Pancreas (tissue), 10 donors: ENCODE results near the gene OR8B4. TPM values are rescaled to one million over a fixed set of nuclear protein-coding genes. Genes with fewer than 3 reads are reported as not detected.

Experiments used
- ATAC-seq, 4 donors: fragments of 200-7000 bp; cut with Tn5 transposase; one replicate each; pipeline versions ENCODE4 v1.8.0 to v1.9.1; 2020; ENCODE audit warnings: mild to moderate bottlenecking in 4 of 4, moderate library complexity in 4 of 4
- DNase-seq, 6 donors: peaks; one replicate each; pipeline ENCODE4 v3.0.0-alpha.2; 2020
- FAIRE-seq: peaks from 2 replicates; lab custom pipeline; 2012; peaks lifted over from hg19 to GRCh38; lab: Jason Lieb, UNC
- H3K27ac ChIP-seq, 4 donors: fragments of 200-600 bp; sonication (generic); 1 replicate in 3 of 4; 2 replicates in 1 of 4; pipeline versions ENCODE4 v1.5.0 to v1.8.0; 2020
- H3K27me3 ChIP-seq, 4 donors: fragments of 200-600 bp; one replicate each; pipeline ENCODE4 v1.8.0; 2021
- H3K36me3 ChIP-seq, 3 donors: fragments of 200-600 bp; sonication (generic) in 1 of 3; one replicate each; pipeline versions ENCODE4 v1.5.0 to v1.8.0; 2020 to 2021
- H3K4me1 ChIP-seq, 3 donors: fragments of 200-600 bp; one replicate each; pipeline ENCODE4 v1.8.0; 2021
- H3K4me3 ChIP-seq, 4 donors: fragments of 200-600 bp; sonication (generic) in 2 of 4; one replicate each; pipeline versions ENCODE4 v1.5.0 to v1.8.0; 2020 to 2021
- H3K9me3 ChIP-seq, 4 donors: fragments of 200-600 bp; one replicate each; pipeline ENCODE4 v1.8.0; 2021
- CTCF ChIP-seq, 4 donors: fragments of 200-600 bp; sonication (generic) in 3 of 4; IDR thresholded peaks; one replicate each; pipeline versions ENCODE4 v1.5.0 to v1.8.0; 2021; ENCODE audit warnings: antibody characterized with exemption in 4 of 4
- WGBS, 2 donors: extraction: QIAGEN DNeasy Blood & Tissue Kit; methylation state at CpG; one replicate each; pipeline ENCODE4 v1.1.7; 2013; 5-methylcytosine and 5-hydroxymethylcytosine counted together
- intact Hi-C, 3 donors: fragments of 100-400 bp; cut with DNase I; formaldehyde crosslinking; loops; one replicate each; pipeline versions ENCODE4 v1.11.1 to v1.14.2; 2022
- polyA plus RNA-seq, 2 donors: library from polyadenylated mRNA; stranded (reverse); fragments of 200-250 nt; gene quantifications; one replicate each; pipeline ENCODE4 v1.2.3, GENCODE V29; 2013
- total RNA-seq, 6 donors: library from RNA; stranded (reverse); fragmentation: NEBNext Ultra II Directional in 4 of 6; extraction: Animal tissue kit (Norgen Biotek cat#: 25700) in 4 of 6; gene quantifications; one replicate each; pipeline versions ENCODE4 v1.2.1 to v1.2.4, GENCODE V29; 2021 to 2023
- donor health status: healthy with polysubstance abuse.
- donor health status: DM: no; HTN: no; CAD: no; lungs with moderate emphysema.
- donor health status: DM: no; HTN: no; CAD: no.
- donor health status: control.
- donor health status: control.
- donor health status: Bipolar disorder and iron deficiency.
- donor health status: DM: yes; HTN: yes; CAD: no.
- donor health status: DM: no; HTN: no; CAD: no.
- donor health status: DM: no; HTN: no; CAD: no.
- donor health status: DM: yes; HTN: yes; CAD: no.

The OR8B4 gene
- total and polyA plus RNA-seq, 8 donors: not detected

DNA sequence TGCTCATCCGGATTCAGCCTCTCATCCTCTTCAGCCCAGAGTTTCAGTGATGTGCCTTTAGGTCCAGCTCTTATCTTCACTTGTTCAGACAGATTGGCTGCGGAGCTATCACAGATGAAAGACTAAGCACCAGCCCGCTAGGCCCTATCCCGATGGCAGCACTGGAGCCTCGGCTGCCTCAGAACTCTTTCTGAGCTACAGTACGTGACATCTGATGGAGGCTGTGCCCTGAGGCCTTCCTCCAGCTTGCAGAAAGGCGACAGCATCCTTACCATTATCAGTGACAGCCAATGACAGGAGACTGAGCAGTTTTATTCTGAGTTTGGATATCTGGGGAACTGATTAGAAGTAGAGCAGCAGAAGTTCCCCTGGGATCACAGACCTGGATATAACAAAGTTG is 16.8 kb upstream of the OR8B4 start:
- DNase-seq: no peak
- ATAC-seq: no peak
- TF ChIP-seq CTCF (IDR thresholded peaks at IDR 0.05): no peak
- H3K4me3 ChIP-seq: no peak overlapping the region
- H3K27me3 ChIP-seq: peaks cover 0 to 2% (median 0%) of the 10 kb centered on the region in 4 donors
- H3K9me3 ChIP-seq: no peaks in the 10 kb centered on the region
- H3K4me1 ChIP-seq: no peaks in the 10 kb centered on the region
- FAIRE-seq: no peak
- intact Hi-C loops: no loop called here
- H3K27ac ChIP-seq: no peak overlapping the region
- WGBS, 2 donors: 74% methylated on average over 7 of the region's 7 CpGs
- H3K36me3 ChIP-seq: no peaks in the 10 kb centered on the region

GRCh38 chr11:124441081-124441480 is 16.4 kb upstream of the OR8B4 start:
- no peak overlapping the region for H3K4me3 ChIP-seq

DNA sequence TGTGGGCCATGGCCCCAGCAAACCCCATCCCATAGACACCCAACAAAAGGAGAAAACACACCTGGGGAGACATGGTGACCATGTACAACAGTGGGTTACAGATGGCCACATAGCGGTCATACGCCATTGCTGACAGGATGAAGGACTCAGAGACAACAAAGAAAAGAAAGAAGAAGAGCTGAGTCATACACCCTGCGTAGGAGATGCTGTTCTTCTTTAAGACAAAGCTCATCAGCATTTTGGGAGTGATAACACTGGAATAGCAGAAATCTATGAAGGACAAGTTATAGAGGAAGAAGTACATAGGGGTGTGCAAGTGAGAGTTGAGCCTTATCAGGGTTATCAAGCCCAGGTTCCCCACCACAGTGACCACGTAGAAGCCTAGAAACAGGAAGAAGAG is 15.9 kb upstream of the OR8B4 start:
- no peak for TF ChIP-seq CTCF (IDR thresholded peaks at IDR 0.05)
- Histone ChIP-seq H3K4me3 (no peak overlapping the region), H3K9me3 (no peaks in the 10 kb centered on the region), H3K4me1 (no peaks in the 10 kb centered on the region), H3K27me3 (peaks cover 0 to 4% (median 0%) of the 10 kb centered on the region in 4 donors), H3K27ac (no peak overlapping the region), H3K36me3 (no peaks in the 10 kb centered on the region)
- DNase-seq: no peak
- no peak for ATAC-seq
- FAIRE-seq: no peak
- WGBS, 2 donors: 64 to 71% methylated on average over 4 of the region's 4 CpGs
- intact Hi-C loops: no loop called here

More at GRCh38 chr11:124441081-124441480, 16.4 kb upstream of the OR8B4 start:
- intact Hi-C loops: no loop called here
- no peak for TF ChIP-seq CTCF (IDR thresholded peaks at IDR 0.05)
- no peaks in the 10 kb centered on the region for H3K36me3 ChIP-seq
- no peaks in the 10 kb centered on the region for H3K9me3 ChIP-seq
- peaks cover 0 to 4% (median 0%) of the 10 kb centered on the region in 4 donors for H3K27me3 ChIP-seq
- no peak for FAIRE-seq
- no peak for DNase-seq
- ATAC-seq: no peak
- H3K4me1 ChIP-seq: no peaks in the 10 kb centered on the region
- H3K27ac ChIP-seq: no peak overlapping the region
- WGBS, 2 donors: 76 to 79% methylated on average over 5 of the region's 5 CpGs

DNA sequence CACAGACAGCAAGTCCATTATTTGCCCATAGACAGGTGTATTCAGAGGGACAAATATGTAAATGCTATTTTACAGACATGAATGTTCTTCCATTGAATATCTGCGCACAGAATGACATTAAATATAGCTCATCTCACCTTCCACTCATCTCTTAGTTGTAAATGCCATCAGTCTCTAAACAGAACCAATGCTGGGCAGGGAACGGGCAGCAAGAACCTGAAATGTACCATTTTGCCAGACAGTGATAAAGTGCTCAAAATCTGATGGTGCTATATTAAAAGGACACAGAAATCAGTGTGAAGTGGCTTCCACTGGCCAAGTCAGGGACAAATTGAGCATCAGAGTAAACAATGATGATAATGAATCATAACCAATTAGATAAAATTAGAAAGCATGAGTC is 10.0 kb upstream of the OR8B4 start:
- H3K4me1 ChIP-seq: no peaks in the 10 kb centered on the region
- H3K27me3 ChIP-seq: peaks cover 0 to 4% (median 0%) of the 10 kb centered on the region in 4 donors
- intact Hi-C loops: no loop called here
- H3K36me3 ChIP-seq: no peaks in the 10 kb centered on the region
- ATAC-seq (no peak), FAIRE-seq (no peak), DNase-seq (no peak)
- WGBS, 2 donors: 81 to 84% methylated on average over 2 of the region's 2 CpGs
- no peak for TF ChIP-seq CTCF (IDR thresholded peaks at IDR 0.05)
- no peak overlapping the region for H3K4me3 ChIP-seq
- no peak overlapping the region for H3K27ac ChIP-seq
- no peaks in the 10 kb centered on the region for H3K9me3 ChIP-seq

- TF ChIP-seq CTCF (IDR thresholded peaks at IDR 0.05): no peak
- no peaks in the 10 kb centered on the region for H3K27me3 ChIP-seq
- FAIRE-seq (no peak), ATAC-seq (no peak), DNase-seq (no peak)
- WGBS, 2 donors: 71 to 78% methylated on average over 2 of the region's 2 CpGs
- no peak overlapping the region for H3K4me3 ChIP-seq
- intact Hi-C loops: no loop called here
- no peaks in the 10 kb centered on the region for H3K9me3 ChIP-seq
- no peaks in the 10 kb centered on the region for H3K4me1 ChIP-seq
- H3K36me3 ChIP-seq: no peaks in the 10 kb centered on the region
- no peak overlapping the region for H3K27ac ChIP-seq
Observed at GRCh38 chr11:124429599-124429998, 4.9 kb upstream of the OR8B4 start.
